Activated naive CD8-positive, alpha-beta T cell treated with anti-CD3 and anti-CD28 coated beads, Interleukin-2, amount 50 U/mL, for 24 hours (primary cell): Measurements from ENCODE around the gene C3orf52.

ENCODE experiments used
- ATAC-seq: fragments of 150-1000 bp; cut with Tn5 transposase; one replicate; pipeline ENCODE4 v1.10.0; 2021
- DNase-seq: peaks from one replicate; pipeline ENCODE4 v3.0.0; 2021
- H3K27ac Mint-ChIP-seq: one replicate; pipeline ENCODE4 v1.8.0; 2021; ENCODE audit warnings: mild to moderate bottlenecking, mixed read lengths
- H3K27me3 Mint-ChIP-seq: one replicate; pipeline ENCODE4 v1.8.0; 2021; ENCODE audit warnings: mixed read lengths
- H3K36me3 Mint-ChIP-seq: one replicate; pipeline ENCODE4 v1.8.0; 2021; ENCODE audit warnings: low read depth, mixed read lengths
- H3K4me1 Mint-ChIP-seq: one replicate; pipeline ENCODE4 v1.8.0; 2021; ENCODE audit warnings: mixed read lengths
- H3K4me3 Mint-ChIP-seq: one replicate; pipeline ENCODE4 v1.8.0; 2021; ENCODE audit warnings: mild to moderate bottlenecking, moderate library complexity, mixed read lengths
- H3K9me3 Mint-ChIP-seq: one replicate; pipeline ENCODE4 v1.8.0; 2021; ENCODE audit warnings: mixed read lengths

C3orf52 gene

GRCh38 chr3:112095731-112096130 is 9.5 kb downstream of the C3orf52 start:
- no peaks in the 10 kb centered on the region for H3K27me3 Mint-ChIP-seq
- ATAC-seq: no peak

DNA sequence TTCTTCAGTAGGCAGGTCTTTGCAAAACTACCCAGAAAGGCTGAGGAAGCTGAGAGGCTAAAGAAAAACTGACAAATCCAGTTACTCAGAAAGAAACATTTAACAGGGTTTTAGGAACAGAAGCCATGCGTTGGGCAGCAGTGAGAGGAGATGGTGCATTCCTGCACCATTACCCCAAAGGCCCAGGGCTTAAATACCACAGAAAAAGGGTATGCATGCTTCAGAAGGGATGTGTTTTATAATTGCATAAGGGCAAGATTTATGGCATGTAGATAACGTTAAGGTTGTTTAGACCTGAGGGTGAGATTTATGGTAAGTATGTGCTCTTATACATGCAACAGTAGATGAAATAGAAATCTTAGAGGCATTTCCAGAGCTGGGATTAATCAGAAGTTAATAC is 10.0 kb downstream of the C3orf52 start:
- H3K27me3 Mint-ChIP-seq: no peaks in the 10 kb centered on the region
- H3K36me3 Mint-ChIP-seq: no peaks in the 10 kb centered on the region
- H3K4me3 Mint-ChIP-seq: no peak overlapping the region
- peaks cover 29% of the 10 kb centered on the region for H3K4me1 Mint-ChIP-seq
- no peak for ATAC-seq
- no peak overlapping the region for H3K27ac Mint-ChIP-seq
- DNase-seq: no peak
- no peaks in the 10 kb centered on the region for H3K9me3 Mint-ChIP-seq

More at GRCh38 chr3:112095731-112096130, 9.5 kb downstream of the C3orf52 start:
- peaks cover 33% of the 10 kb centered on the region for H3K4me1 Mint-ChIP-seq
- no peak for DNase-seq
- no peak overlapping the region for H3K27ac Mint-ChIP-seq
- H3K9me3 Mint-ChIP-seq: no peaks in the 10 kb centered on the region
- H3K4me3 Mint-ChIP-seq: no peak overlapping the region
- H3K36me3 Mint-ChIP-seq: no peaks in the 10 kb centered on the region

- H3K9me3 Mint-ChIP-seq: no peaks in the 10 kb centered on the region
- H3K27me3 Mint-ChIP-seq: no peaks in the 10 kb centered on the region
- H3K4me1 Mint-ChIP-seq: peaks cover 26% of the 10 kb centered on the region
- no peak overlapping the region for H3K27ac Mint-ChIP-seq
- DNase-seq: no peak
- H3K36me3 Mint-ChIP-seq: no peaks in the 10 kb centered on the region
- no peak overlapping the region for H3K4me3 Mint-ChIP-seq
- peak; percentile 99 for ATAC-seq
Observed at GRCh38 chr3:112097378-112097777, 11.2 kb downstream of the C3orf52 start.

- DNase-seq (no peak), ATAC-seq (no peak)
- Mint-ChIP-seq H3K4me1 (peaks cover 13% of the 10 kb centered on the region), H3K4me3 (no peak overlapping the region), H3K27ac (no peak overlapping the region), H3K27me3 (no peaks in the 10 kb centered on the region), H3K9me3 (no peaks in the 10 kb centered on the region), H3K36me3 (no peaks in the 10 kb centered on the region)
Observed at GRCh38 chr3:112101916-112102315, 15.7 kb downstream of the C3orf52 start.

- DNase-seq (no peak), ATAC-seq (no peak)
- no peaks in the 10 kb centered on the region for H3K36me3 Mint-ChIP-seq
- H3K9me3 Mint-ChIP-seq: no peaks in the 10 kb centered on the region
- H3K4me3 Mint-ChIP-seq: no peak overlapping the region
- no peak overlapping the region for H3K27ac Mint-ChIP-seq
- H3K27me3 Mint-ChIP-seq: no peaks in the 10 kb centered on the region
- H3K4me1 Mint-ChIP-seq: peaks cover 3% of the 10 kb centered on the region
Observed at GRCh38 chr3:112104774-112105173, 18.6 kb downstream of the C3orf52 start.

- no peak for DNase-seq
- no peak overlapping the region for H3K4me3 Mint-ChIP-seq
- no peak for ATAC-seq
- no peaks in the 10 kb centered on the region for H3K36me3 Mint-ChIP-seq
- H3K27ac Mint-ChIP-seq: no peak overlapping the region
- H3K9me3 Mint-ChIP-seq: no peaks in the 10 kb centered on the region
- no peaks in the 10 kb centered on the region for H3K27me3 Mint-ChIP-seq
- peaks cover 14% of the 10 kb centered on the region for H3K4me1 Mint-ChIP-seq
Observed at GRCh38 chr3:112109322-112109721, 23.1 kb downstream of the C3orf52 start.

- peaks cover under 1% of the 10 kb centered on the region for H3K36me3 Mint-ChIP-seq
- ATAC-seq (peak; percentile 89), DNase-seq (peak; percentile 58)
- peaks cover 31% of the 10 kb centered on the region for H3K4me1 Mint-ChIP-seq
- no peaks in the 10 kb centered on the region for H3K9me3 Mint-ChIP-seq
- no peak overlapping the region for H3K4me3 Mint-ChIP-seq
- H3K27ac Mint-ChIP-seq: no peak overlapping the region
- no peaks in the 10 kb centered on the region for H3K27me3 Mint-ChIP-seq
Observed at GRCh38 chr3:112111785-112112402, 25.7 kb downstream of the C3orf52 start.

DNA sequence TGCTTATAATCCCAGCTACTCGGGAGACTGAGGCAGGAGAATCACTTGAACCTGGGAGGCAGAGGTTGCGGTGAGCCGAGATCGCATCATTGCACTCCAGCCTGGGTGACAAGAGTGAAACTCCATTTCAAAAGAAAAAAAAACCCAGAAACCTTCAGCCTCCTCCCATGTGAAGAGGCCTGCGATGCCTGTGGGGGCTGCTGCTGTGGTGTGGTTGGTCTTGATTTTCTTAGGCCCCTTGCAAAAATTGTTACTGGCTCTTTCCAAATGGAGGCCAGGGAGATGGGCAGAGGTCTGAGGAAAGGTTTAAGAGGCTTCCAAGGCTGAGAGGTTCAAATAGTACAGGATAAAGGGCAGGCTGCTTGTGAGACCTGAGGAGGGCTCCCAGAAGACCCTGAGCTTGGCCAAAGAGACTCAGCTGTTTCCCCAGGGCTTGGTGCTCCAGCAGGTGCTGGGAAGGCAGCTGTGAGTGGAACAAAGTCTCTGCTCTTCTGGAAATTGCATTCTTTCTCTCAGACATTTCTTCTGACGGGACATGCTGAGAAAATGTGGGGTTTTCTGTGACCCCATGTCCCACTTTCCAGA is 28.5 kb downstream of the C3orf52 start:
- ATAC-seq (no peak), DNase-seq (no peak)
- Mint-ChIP-seq H3K27me3 (no peaks in the 10 kb centered on the region), H3K4me3 (no peak overlapping the region), H3K9me3 (no peaks in the 10 kb centered on the region), H3K27ac (peak overlapping the region; percentile 64), H3K4me1 (peaks cover 53% of the 10 kb centered on the region), H3K36me3 (peaks cover 3% of the 10 kb centered on the region)

- Mint-ChIP-seq H3K27me3 (no peaks in the 10 kb centered on the region), H3K36me3 (peaks cover 3% of the 10 kb centered on the region), H3K9me3 (no peaks in the 10 kb centered on the region), H3K27ac (peak overlapping the region; percentile 64), H3K4me1 (peaks cover 59% of the 10 kb centered on the region), H3K4me3 (no peak overlapping the region)
- peak; percentile 41 for ATAC-seq
- DNase-seq: no peak
Observed at GRCh38 chr3:112115161-112115739, 29.1 kb downstream of the C3orf52 start.

- H3K9me3 Mint-ChIP-seq: no peaks in the 10 kb centered on the region
- peak overlapping the region; percentile 71 for H3K27ac Mint-ChIP-seq
- H3K27me3 Mint-ChIP-seq: no peaks in the 10 kb centered on the region
- H3K4me1 Mint-ChIP-seq: peaks cover 65% of the 10 kb centered on the region
- H3K36me3 Mint-ChIP-seq: peaks cover 3% of the 10 kb centered on the region
- ATAC-seq: no peak
- no peak for DNase-seq
- no peak overlapping the region for H3K4me3 Mint-ChIP-seq
Observed at GRCh38 chr3:112115806-112116383, 29.7 kb downstream of the C3orf52 start.

DNA sequence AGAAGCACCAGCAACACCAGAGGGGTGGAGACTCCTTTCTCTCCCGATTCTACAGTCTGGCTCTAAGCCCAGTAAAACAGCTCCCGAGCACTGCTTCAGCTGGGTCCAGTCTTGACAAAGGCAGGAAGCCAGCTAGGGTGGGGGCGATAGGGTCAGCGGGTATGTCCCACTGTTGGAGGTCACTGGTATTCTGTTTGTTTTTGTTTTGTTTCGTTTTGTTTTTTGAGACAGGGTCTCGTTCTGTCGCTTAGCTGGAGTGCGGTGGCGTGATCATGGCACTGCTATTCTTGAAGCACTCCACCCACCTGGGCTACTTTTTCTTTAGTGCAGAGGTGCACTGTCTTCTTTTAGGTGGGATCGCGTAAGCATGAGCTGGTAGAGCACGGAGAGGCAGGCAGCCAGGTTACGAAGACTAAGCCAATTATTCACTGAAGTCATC is 30.6 kb downstream of the C3orf52 start:
- Mint-ChIP-seq H3K4me3 (no peak overlapping the region), H3K27ac (no peak overlapping the region), H3K4me1 (peaks cover 71% of the 10 kb centered on the region), H3K9me3 (no peaks in the 10 kb centered on the region), H3K27me3 (no peaks in the 10 kb centered on the region), H3K36me3 (peaks cover 3% of the 10 kb centered on the region)
- ATAC-seq (no peak), DNase-seq (no peak)

DNA sequence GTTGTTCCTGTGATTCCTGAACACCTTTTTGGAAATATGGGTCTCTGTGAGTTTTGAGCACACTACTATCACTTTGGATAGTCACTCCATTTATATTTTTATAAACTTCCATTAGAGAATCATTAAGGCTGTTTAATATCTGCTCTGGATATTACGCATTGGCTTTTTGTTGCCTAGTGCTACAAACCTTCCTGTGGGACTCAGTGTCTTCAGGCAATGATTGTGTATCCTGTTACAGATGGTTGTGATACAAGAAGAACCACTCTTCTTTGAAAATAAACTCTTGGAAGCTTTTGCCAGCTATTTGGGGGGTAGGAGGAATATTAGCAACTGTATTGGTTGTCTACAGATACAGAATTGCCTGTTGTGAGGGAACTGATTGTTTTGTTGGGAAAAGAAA is 31.2 kb downstream of the C3orf52 start:
- Mint-ChIP-seq H3K4me3 (no peak overlapping the region), H3K27ac (peak overlapping the region; percentile 24), H3K4me1 (peaks cover 67% of the 10 kb centered on the region), H3K27me3 (no peaks in the 10 kb centered on the region), H3K9me3 (no peaks in the 10 kb centered on the region), H3K36me3 (peaks cover 3% of the 10 kb centered on the region)
- ATAC-seq (no peak), DNase-seq (no peak)

- H3K9me3 Mint-ChIP-seq: no peaks in the 10 kb centered on the region
- ATAC-seq (peak; percentile 64), DNase-seq (no peak)
- H3K27ac Mint-ChIP-seq: peak overlapping the region; percentile 24
- H3K4me3 Mint-ChIP-seq: no peak overlapping the region
- H3K4me1 Mint-ChIP-seq: peaks cover 65% of the 10 kb centered on the region
- no peaks in the 10 kb centered on the region for H3K27me3 Mint-ChIP-seq
- H3K36me3 Mint-ChIP-seq: peaks cover 3% of the 10 kb centered on the region
Observed at GRCh38 chr3:112117841-112118571, 31.8 kb downstream of the C3orf52 start.

DNA sequence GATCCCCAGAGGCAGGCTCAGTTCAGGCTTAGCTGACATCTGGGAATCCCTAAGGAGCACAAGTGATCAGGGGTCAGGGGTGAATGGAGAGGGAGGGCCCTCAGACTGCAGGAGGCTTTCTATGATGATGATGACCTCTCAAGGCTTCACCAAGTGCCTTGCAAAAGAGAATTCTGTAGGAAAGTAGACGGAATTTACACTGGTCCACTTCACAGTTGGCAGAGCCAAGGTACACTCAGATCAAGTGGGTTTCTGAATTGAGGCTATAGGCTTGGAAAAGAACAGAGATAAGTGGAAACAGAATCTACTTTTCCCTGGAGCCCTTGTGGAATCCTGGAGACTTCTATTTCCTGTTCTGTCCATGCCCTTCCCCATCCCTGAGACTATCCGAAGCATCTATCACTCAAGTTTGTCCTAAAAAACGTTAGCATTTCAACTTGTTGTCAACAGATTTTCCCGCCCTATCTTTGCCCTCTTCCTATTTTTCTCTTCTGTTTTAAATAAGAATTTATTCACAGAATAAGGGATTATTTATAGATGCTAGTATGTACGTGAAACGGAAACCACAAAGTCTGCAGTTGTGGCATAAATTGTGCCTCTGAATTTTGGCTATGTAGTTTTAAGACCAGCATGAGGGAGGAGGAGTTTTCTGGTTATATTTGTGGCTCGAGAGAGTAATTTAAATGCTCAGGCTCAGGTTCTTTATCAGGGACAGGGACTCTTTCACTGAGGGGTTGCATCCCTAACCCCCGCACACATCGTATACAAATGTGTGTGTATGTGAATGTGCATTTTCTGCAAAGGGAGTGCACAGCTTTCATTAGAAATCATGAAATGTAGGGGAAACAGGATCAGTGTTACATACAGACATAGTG is 34.0 kb downstream of the C3orf52 start:
- ATAC-seq (no peak), DNase-seq (no peak)
- Mint-ChIP-seq H3K27me3 (no peaks in the 10 kb centered on the region), H3K27ac (peak overlapping the region; percentile 61), H3K4me1 (peaks cover 55% of the 10 kb centered on the region), H3K4me3 (no peak overlapping the region), H3K9me3 (no peaks in the 10 kb centered on the region), H3K36me3 (peaks cover 10% of the 10 kb centered on the region)
